Neuronal stem cell (in vitro differentiated cells): ENCODE results near the gene UQCRC1.
A peak's percentile ranks its signal among the peaks of the same experiment; 100 is the strongest.

Source experiments
- DNase-seq: peaks from one replicate; pipeline ENCODE4 v3.0.0-alpha.2; 2013; ENCODE audit warnings: low spot score
- H2AFZ ChIP-seq: one replicate; pipeline ENCODE4 v1.6.1; 2013; ENCODE audit warnings: mild to moderate bottlenecking, low read length, inconsistent platforms
- H2AK5ac ChIP-seq: 2 replicates; pipeline ENCODE4 v1.6.1; 2013; ENCODE audit warnings: low read depth, mild to moderate bottlenecking, inconsistent platforms, low read length, moderate library complexity, mixed read lengths
- H2BK120ac ChIP-seq: 2 replicates; pipeline ENCODE4 v1.6.1; 2013; ENCODE audit warnings: low read depth, mild to moderate bottlenecking, inconsistent platforms, low read length, moderate library complexity, mixed read lengths
- H2BK12ac ChIP-seq: one replicate; pipeline ENCODE4 v1.6.1; 2013; ENCODE audit warnings: low read length, inconsistent platforms
- H2BK15ac ChIP-seq: 2 replicates; pipeline ENCODE4 v1.6.1; 2013; ENCODE audit warnings: mild to moderate bottlenecking, low read length, inconsistent platforms, mixed read lengths
- H2BK5ac ChIP-seq: one replicate; pipeline ENCODE4 v1.6.1; 2013; ENCODE audit warnings: inconsistent platforms, mild to moderate bottlenecking, low read length, moderate library complexity
- H3K14ac ChIP-seq: one replicate; pipeline ENCODE4 v1.6.1; 2013; ENCODE audit warnings: low read length, inconsistent platforms
- H3K18ac ChIP-seq: 2 replicates; pipeline ENCODE4 v1.6.1; 2013; ENCODE audit warnings: low read length, inconsistent platforms
- H3K23ac ChIP-seq: 2 replicates; pipeline ENCODE4 v1.6.1; 2013; ENCODE audit warnings: low read depth, mild to moderate bottlenecking, mixed read lengths, low read length, inconsistent platforms; ENCODE audit not compliant: poor library complexity
- H3K27ac ChIP-seq: replicated peaks from 3 replicates; pipeline ENCODE4 v1.5.1; 2013; ENCODE audit warnings: low read length, inconsistent platforms
- H3K27me3 ChIP-seq, 3 experiments: 2 replicates each; pipeline ENCODE4 v1.6.1; 2013; ENCODE audit warnings: low read length in 3 of 3, mild to moderate bottlenecking in 2 of 3, inconsistent platforms in 1 of 3, low read depth in 1 of 3, mixed read lengths in 1 of 3, moderate library complexity in 1 of 3; ENCODE audit not compliant: control insufficient read depth in 3 of 3, insufficient read depth in 3 of 3
- H3K36me3 ChIP-seq, 2 donors: replicated peaks in 1 of 2; 2 replicates each; pipeline ENCODE4 v1.6.1; 2013; ENCODE audit warnings: low read length in 2 of 2; ENCODE audit not compliant: control insufficient read depth in 2 of 2, insufficient read depth in 2 of 2
- H3K4ac ChIP-seq: 2 replicates; pipeline ENCODE4 v1.6.1; 2013; ENCODE audit warnings: inconsistent platforms, mild to moderate bottlenecking, low read length, moderate library complexity
- H3K4me1 ChIP-seq, 2 donors: 1 replicate in 1 of 2; 2 replicates in 1 of 2; pipeline ENCODE4 v1.6.1; 2013; ENCODE audit warnings: low read length in 2 of 2, low read depth in 1 of 2; ENCODE audit not compliant: control insufficient read depth in 2 of 2, insufficient read depth in 1 of 2
- H3K4me2 ChIP-seq: one replicate; pipeline ENCODE4 v1.6.1; 2013; ENCODE audit warnings: mild to moderate bottlenecking, low read length, inconsistent platforms; ENCODE audit not compliant: insufficient read depth, poor library complexity, severe bottlenecking
- H3K4me3 ChIP-seq, 2 donors: 2 replicates each; pipeline ENCODE4 v1.5.1; 2013; ENCODE audit warnings: low read length in 2 of 2, mild to moderate bottlenecking in 2 of 2, inconsistent platforms in 1 of 2, moderate library complexity in 1 of 2
- H3K79me1 ChIP-seq: one replicate; pipeline ENCODE4 v1.6.1; 2013; ENCODE audit warnings: low read depth, mild to moderate bottlenecking, inconsistent platforms, low read length, moderate library complexity
- H3K9ac ChIP-seq: one replicate; pipeline ENCODE4 v1.6.1; 2013; ENCODE audit warnings: mild to moderate bottlenecking, low read depth, low read length, inconsistent platforms; ENCODE audit not compliant: poor library complexity
- H3K9me3 ChIP-seq, 2 donors: replicated peaks in 1 of 2; 2 replicates each; pipeline versions ENCODE3 to v1.6.1; 2013; ENCODE audit warnings: low read length in 2 of 2, mild to moderate bottlenecking in 2 of 2, inconsistent platforms in 1 of 2, low read depth in 1 of 2, mixed read lengths in 1 of 2, moderate library complexity in 1 of 2; ENCODE audit not compliant: control insufficient read depth in 2 of 2, insufficient read depth in 1 of 2
- H4K8ac ChIP-seq: one replicate; pipeline ENCODE4 v1.6.1; 2013; ENCODE audit warnings: low read depth, mild to moderate bottlenecking, inconsistent platforms, low read length, moderate library complexity
- H4K91ac ChIP-seq: one replicate; pipeline ENCODE4 v1.6.1; 2013; ENCODE audit warnings: low read length, low read depth, mild to moderate bottlenecking, inconsistent platforms; ENCODE audit not compliant: poor library complexity
- WGBS, 2 donors: extraction: QIAGEN DNeasy Blood & Tissue Kit; methylation state at CpG; one replicate each; pipeline ENCODE4 v1.1.7; 2013; ENCODE audit warnings: missing lambda C conversion rate in 2 of 2, mixed read lengths in 1 of 2; ENCODE audit not compliant: insufficient read length in 2 of 2, insufficient replicate concordance in 1 of 2; ENCODE audit errors: extremely low coverage in 2 of 2; 5-methylcytosine and 5-hydroxymethylcytosine counted together

The UQCRC1 gene

DNA sequence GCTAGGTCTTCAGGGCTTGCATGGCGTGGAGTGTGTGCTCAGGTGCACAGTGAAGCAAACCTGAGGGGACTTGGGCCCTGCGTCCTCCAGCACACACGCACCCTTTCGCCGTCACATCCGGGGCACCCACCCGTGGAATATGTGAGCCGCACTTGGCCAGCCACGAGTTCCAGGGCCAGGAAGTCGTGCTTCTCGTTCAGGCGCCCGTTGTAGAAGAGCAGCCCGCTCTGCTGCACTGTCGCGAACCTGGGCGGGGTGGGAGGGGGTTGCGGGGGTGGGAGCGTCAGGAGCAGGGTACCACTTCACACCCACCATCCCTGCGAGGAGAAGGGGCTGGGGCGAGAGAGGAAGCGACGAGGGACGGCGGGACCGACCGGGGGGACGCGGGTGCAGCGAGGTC is 46.2 kb upstream of the UQCRC1 start:
- no peak overlapping the region for H3K4me3 ChIP-seq
- no CpG with 5 or more reads among the region's 30 CpGs for WGBS, 2 donors

DNA sequence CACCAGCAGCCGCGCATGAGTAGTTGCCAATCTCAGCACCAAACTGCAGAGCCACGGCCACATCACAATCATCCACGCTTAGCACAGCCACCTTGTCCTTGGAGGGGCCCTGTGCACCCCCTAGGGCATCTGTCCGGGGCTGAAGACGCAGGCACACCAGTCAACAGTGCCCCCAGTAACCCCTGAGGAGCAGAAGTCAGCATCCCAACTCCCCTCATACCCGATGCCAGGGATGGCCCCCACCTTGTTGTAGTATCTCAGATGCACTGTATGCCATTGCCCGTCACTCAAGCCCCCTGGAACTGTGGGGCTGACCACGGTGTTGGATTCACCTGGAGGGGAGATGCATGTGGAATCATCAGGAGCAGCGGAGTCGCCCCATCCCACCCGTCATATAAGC is 45.6 kb upstream of the UQCRC1 start:
- H2BK120ac ChIP-seq = no peak overlapping the region
- no peak overlapping the region for H2AFZ ChIP-seq
- H3K4ac ChIP-seq = no peak overlapping the region
- peaks cover 5% of the 10 kb centered on the region for H3K79me1 ChIP-seq
- no CpG with 5 or more reads among the region's 12 CpGs for WGBS, 2 donors
- H2AK5ac ChIP-seq = peak overlapping the region; percentile 0
- H3K27me3 ChIP-seq = no peaks in the 10 kb centered on the region
- no peak overlapping the region for H3K23ac ChIP-seq
- H3K4me3 ChIP-seq = no peak overlapping the region
- H3K9me3 ChIP-seq = peaks cover under 1 to 12% of the 10 kb centered on the region in 2 donors
- peak overlapping the region; percentile 70 for H3K4me2 ChIP-seq
- H3K14ac ChIP-seq = no peak overlapping the region
- no peak overlapping the region for H3K9ac ChIP-seq
- H3K36me3 ChIP-seq = peaks cover 40 to 90% of the 10 kb centered on the region in 2 donors
- H3K4me1 ChIP-seq = peaks cover 0 to 10% of the 10 kb centered on the region in 2 donors
- H2BK5ac ChIP-seq = no peak overlapping the region
- H3K27ac ChIP-seq = no peak overlapping the region
- H4K8ac ChIP-seq = no peak overlapping the region
- peak overlapping the region; percentile 46 for H2BK12ac ChIP-seq
- H3K18ac ChIP-seq = no peak overlapping the region
- no peak overlapping the region for H2BK15ac ChIP-seq
- DNase-seq = no peak
- H4K91ac ChIP-seq = no peak overlapping the region

More for the DNA sequence above, 46.2 kb upstream of the UQCRC1 start:
- DNase-seq = no peak
- Histone ChIP-seq H2AK5ac (peak overlapping the region; percentile 6), H2AFZ (no peak overlapping the region), H2BK5ac (no peak overlapping the region), H3K79me1 (peaks cover 5% of the 10 kb centered on the region), H4K91ac (no peak overlapping the region), H3K14ac (peak overlapping the region; percentile 97), H3K23ac (peak overlapping the region; percentile 82), H2BK12ac (peak overlapping the region; percentile 14), H3K4me1 (peaks cover 0 to 10% of the 10 kb centered on the region in 2 donors), H3K9ac (peak overlapping the region; percentile 86), H3K27me3 (no peaks in the 10 kb centered on the region), H3K27ac (peak overlapping the region; percentile 80), H3K4ac (no peak overlapping the region), H4K8ac (no peak overlapping the region), H2BK15ac (peak overlapping the region; percentile 8), H3K9me3 (peaks cover 3 to 18% of the 10 kb centered on the region in 2 donors), H3K4me2 (peak overlapping the region; percentile 70), H2BK120ac (no peak overlapping the region), H3K36me3 (peaks cover 46 to 92% of the 10 kb centered on the region in 2 donors), H3K18ac (peak overlapping the region; percentile 86)

DNA sequence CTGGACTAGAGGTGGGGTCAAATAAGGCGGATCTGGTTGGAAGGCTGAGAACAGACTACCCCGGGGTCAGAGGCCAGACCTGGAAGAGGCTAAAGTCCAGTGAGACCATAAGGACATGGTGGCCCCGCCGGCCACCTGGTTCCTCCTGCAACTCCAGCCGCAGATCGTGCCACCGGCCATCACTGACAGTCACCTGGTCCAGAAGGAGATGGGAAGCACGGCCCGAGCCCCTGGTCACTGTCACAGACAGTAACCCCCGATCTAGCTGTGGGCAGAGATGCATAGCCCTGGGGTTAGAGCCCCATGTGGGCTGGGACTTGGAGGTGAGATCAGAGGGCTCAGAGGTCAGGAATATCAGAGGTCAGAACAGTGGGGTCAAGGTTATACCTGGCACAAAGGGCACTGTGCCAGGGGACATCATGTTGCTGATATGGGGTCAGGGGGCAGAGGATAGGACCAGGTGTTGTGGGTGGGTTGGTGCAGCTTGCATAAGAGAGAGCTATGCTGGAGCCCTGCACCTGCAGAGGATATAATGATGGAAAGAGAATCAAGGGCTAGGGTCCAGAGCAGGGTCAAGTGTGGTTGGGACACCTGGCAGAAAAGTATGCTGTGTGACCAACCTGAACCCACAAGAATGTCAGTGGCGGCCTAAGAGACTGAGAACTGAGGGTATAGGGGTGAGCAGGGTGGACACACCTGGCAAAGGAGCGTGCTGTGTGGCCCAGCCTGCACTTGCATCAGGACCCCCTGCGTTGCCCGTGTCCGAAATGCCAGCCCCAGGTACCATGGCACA is 43.7 kb upstream of the UQCRC1 start:
- H3K36me3 ChIP-seq = peaks cover 29 to 90% of the 10 kb centered on the region in 2 donors
- peaks cover 0 to 10% of the 10 kb centered on the region in 2 donors for H3K4me1 ChIP-seq
- no peak overlapping the region for H3K9ac ChIP-seq
- no CpG with 5 or more reads among the region's 15 CpGs for WGBS, 2 donors
- peaks cover 5% of the 10 kb centered on the region for H3K79me1 ChIP-seq
- no peak overlapping the region for H3K27ac ChIP-seq
- H2BK5ac ChIP-seq = peak overlapping the region; percentile 71
- H2AFZ ChIP-seq = no peak overlapping the region
- no peak overlapping the region for H2BK12ac ChIP-seq
- H3K4me2 ChIP-seq = no peak overlapping the region
- H3K18ac ChIP-seq = no peak overlapping the region
- no peaks in the 10 kb centered on the region for H3K27me3 ChIP-seq
- DNase-seq = no peak
- no peak overlapping the region for H2AK5ac ChIP-seq
- H3K4ac ChIP-seq = no peak overlapping the region
- no peak overlapping the region for H4K8ac ChIP-seq
- H3K4me3 ChIP-seq = no peak overlapping the region
- H2BK15ac ChIP-seq = no peak overlapping the region
- H3K9me3 ChIP-seq = no peaks in the 10 kb centered on the region
- no peak overlapping the region for H2BK120ac ChIP-seq
- H3K14ac ChIP-seq = no peak overlapping the region
- peak overlapping the region; percentile 80 for H3K23ac ChIP-seq
- no peak overlapping the region for H4K91ac ChIP-seq

DNA sequence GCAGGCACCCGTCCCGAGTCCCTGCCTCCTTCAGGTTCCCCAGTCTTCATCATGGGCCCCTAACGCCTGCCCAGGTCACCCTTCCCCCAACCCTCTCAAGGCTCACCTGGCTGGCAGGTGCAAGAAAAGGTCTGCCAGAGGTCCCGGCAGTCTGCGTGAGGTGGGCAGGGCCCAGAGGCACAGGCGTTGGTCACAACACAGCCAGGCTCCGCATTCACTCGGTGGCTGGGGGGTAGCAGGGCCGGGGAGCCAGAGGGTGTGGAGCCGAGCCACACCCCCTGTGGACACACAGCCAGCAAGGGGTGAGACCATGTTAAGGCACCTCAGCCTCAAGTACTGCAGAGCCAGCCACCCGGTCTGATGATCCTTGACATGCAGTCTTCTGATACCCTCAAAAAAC is 42.3 kb upstream of the UQCRC1 start:
- H4K91ac ChIP-seq = no peak overlapping the region
- no CpG with 5 or more reads among the region's 11 CpGs for WGBS, 2 donors
- no peak overlapping the region for H3K4me2 ChIP-seq
- H3K4me1 ChIP-seq = peaks cover 0 to 8% of the 10 kb centered on the region in 2 donors
- H3K14ac ChIP-seq = no peak overlapping the region
- H3K4ac ChIP-seq = no peak overlapping the region
- H3K4me3 ChIP-seq = no peak overlapping the region
- no peaks in the 10 kb centered on the region for H3K27me3 ChIP-seq
- DNase-seq = no peak
- no peak overlapping the region for H2BK120ac ChIP-seq
- H3K9me3 ChIP-seq = no peaks in the 10 kb centered on the region
- H3K9ac ChIP-seq = no peak overlapping the region
- no peak overlapping the region for H2AK5ac ChIP-seq
- no peak overlapping the region for H2AFZ ChIP-seq
- no peak overlapping the region for H2BK15ac ChIP-seq
- no peak overlapping the region for H3K27ac ChIP-seq
- H3K79me1 ChIP-seq = peaks cover 5% of the 10 kb centered on the region
- H3K23ac ChIP-seq = no peak overlapping the region
- no peak overlapping the region for H2BK5ac ChIP-seq
- H2BK12ac ChIP-seq = no peak overlapping the region
- H3K36me3 ChIP-seq = peaks cover 27 to 82% of the 10 kb centered on the region in 2 donors
- H3K18ac ChIP-seq = no peak overlapping the region
- no peak overlapping the region for H4K8ac ChIP-seq
